ENCODE results near the gene WIF1. TPM values are rescaled to one million over a fixed set of nuclear protein-coding genes. Genes with fewer than 3 reads are reported as not detected.

WIF1 gene
- polyA plus RNA-seq, 3 donors = not detected

DNA sequence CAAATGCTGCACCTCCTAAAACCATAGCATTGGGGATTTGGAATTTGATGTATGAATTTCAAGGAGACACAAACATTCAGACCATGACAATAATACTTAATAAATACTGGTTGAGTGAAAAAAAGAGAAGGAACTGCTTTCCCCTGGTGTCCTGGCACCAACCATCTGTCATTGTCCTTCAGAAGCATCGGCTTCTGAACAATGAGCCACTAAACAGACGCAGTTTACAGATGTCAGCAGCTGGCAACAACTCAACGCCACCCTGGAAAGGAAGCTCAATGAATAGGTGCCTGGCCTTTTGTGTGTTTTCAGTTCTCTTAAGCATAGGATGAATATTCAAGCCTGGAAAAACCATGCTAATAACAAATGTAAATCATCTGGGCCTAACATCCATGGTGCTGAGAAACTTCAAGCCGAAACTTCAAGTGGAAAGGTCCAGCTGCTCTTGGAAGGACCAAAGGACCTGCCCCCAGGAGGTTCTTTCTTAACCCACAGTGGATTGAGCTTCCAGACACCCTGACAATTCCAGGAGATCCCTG is 101.3 kb downstream of the WIF1 start:
- no peak for DNase-seq
- Histone ChIP-seq H3K36me3 (replicated peaks in 1 of 2; ENCODE audit: control insufficient read depth in 1 of 2, insufficient read depth in 2 of 2, low read length in 2 of 2) (no peaks in the 10 kb centered on the region), H3K9ac (ENCODE audit: insufficient read depth, low read length, poor library complexity, severe bottlenecking) (no peak overlapping the region), H3K4me3 (replicated peaks in 1 of 3; ENCODE audit: low read depth in 2 of 3, low read length in 3 of 3) (no peak overlapping the region), H3K27ac (ENCODE audit: low read depth in 1 of 2, low read length in 2 of 2) (no peak overlapping the region), H3K4me1 (ENCODE audit: control insufficient read depth in 1 of 2, insufficient read depth in 2 of 2, low read length in 2 of 2) (no peaks in the 10 kb centered on the region), H3K4me2 (replicated peaks; ENCODE audit: extremely low read depth, low read length, poor library complexity, severe bottlenecking) (no peak overlapping the region), H3K27me3 (ENCODE audit: control insufficient read depth in 2 of 2, insufficient read depth in 2 of 2, low read length in 2 of 2) (no peaks in the 10 kb centered on the region), H2AFZ (ENCODE audit: insufficient read depth, low read depth, low read length, poor library complexity, severe bottlenecking) (no peak overlapping the region), H3K79me2 (ENCODE audit: insufficient read depth, low read length) (no peaks in the 10 kb centered on the region), H4K20me1 (ENCODE audit: insufficient read depth, low read length) (no peaks in the 10 kb centered on the region), H3K9me3 (replicated peaks in 1 of 2; ENCODE audit: control insufficient read depth in 1 of 2, insufficient read depth in 1 of 2, low read length in 2 of 2) (no peaks in the 10 kb centered on the region)
- WGBS (ENCODE audit: insufficient coverage) = 77% methylated on average over 4 of the region's 4 CpGs
- intact Hi-C loops (cut with micrococcal nuclease) = no loop called here
- Mint-ChIP-seq H3K27ac (no peak overlapping the region), H3K9me3 (peaks cover 0 to 4% (median 2%) of the 10 kb centered on the region in 7 donors), H3K36me3 (no peaks in the 10 kb centered on the region), H3K4me1 (no peaks in the 10 kb centered on the region), H3K4me3 (no peak overlapping the region), H3K27me3 (ENCODE audit: low read depth in 3 of 3) (peaks cover 0 to 14% (median 4%) of the 10 kb centered on the region in 3 donors)
- TF ChIP-seq, protein P1, sequence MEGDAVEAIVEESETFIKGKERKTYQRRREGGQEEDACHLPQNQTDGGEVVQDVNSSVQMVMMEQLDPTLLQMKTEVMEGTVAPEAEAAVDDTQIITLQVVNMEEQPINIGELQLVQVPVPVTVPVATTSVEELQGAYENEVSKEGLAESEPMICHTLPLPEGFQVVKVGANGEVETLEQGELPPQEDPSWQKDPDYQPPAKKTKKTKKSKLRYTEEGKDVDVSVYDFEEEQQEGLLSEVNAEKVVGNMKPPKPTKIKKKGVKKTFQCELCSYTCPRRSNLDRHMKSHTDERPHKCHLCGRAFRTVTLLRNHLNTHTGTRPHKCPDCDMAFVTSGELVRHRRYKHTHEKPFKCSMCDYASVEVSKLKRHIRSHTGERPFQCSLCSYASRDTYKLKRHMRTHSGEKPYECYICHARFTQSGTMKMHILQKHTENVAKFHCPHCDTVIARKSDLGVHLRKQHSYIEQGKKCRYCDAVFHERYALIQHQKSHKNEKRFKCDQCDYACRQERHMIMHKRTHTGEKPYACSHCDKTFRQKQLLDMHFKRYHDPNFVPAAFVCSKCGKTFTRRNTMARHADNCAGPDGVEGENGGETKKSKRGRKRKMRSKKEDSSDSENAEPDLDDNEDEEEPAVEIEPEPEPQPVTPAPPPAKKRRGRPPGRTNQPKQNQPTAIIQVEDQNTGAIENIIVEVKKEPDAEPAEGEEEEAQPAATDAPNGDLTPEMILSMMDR (IDR thresholded peaks at IDR 0.05) = no peak

DNA sequence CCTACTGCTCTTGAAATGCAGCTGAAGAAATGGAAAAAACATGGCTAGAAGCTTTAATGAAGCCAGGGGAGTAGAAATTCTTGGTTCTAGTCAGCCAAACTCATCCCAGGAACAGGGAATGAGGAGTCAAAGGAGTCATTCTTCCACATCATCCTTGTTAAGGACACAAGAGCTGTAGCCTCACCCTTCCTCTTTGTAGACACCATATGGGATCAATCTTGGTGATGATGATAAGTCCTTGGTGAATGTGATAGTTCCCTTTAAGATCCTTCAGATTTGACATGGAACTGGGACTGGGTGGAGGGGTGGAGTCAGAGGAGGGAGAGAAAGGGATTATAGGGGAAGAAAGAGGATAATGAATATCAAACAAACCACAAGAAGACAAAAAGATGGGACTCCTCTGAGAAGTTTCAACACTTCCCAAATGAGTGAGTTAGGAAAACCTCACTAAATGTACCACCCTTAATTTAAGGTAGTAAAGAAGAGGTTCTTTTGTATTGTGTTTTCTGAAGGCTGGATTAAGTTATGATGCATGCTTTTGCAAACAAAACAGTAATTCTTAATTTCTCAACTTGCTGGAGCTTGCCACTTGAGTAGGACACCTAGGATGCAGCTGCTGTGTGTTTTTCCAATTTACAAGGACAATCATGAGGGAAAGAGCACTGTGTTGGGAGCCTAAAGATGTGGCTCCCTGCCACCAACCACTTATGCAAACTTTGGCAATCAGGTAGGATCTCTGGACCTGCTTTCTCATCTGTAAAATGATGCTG is 104.0 kb downstream of the WIF1 start:
- intact Hi-C loops (cut with micrococcal nuclease) = no loop called here
- peaks cover 0 to 4% (median 2%) of the 10 kb centered on the region in 7 donors for H3K9me3 Mint-ChIP-seq

More for the DNA sequence above, 104.0 kb downstream of the WIF1 start:
- H4K20me1 ChIP-seq (ENCODE audit: insufficient read depth, low read length) = no peaks in the 10 kb centered on the region
- peaks cover 2 to 12% (median 4%) of the 10 kb centered on the region in 3 donors for H3K27me3 Mint-ChIP-seq (ENCODE audit: low read depth in 3 of 3)
- DNase-seq = no peak
- no peak overlapping the region for H2AFZ ChIP-seq (ENCODE audit: insufficient read depth, low read depth, low read length, poor library complexity, severe bottlenecking)
- no peak overlapping the region for H3K9ac ChIP-seq (ENCODE audit: insufficient read depth, low read length, poor library complexity, severe bottlenecking)
- peaks cover 0 to 2% of the 10 kb centered on the region in 2 donors for H3K27me3 ChIP-seq (ENCODE audit: control insufficient read depth in 2 of 2, insufficient read depth in 2 of 2, low read length in 2 of 2)
- H3K9me3 ChIP-seq (replicated peaks in 1 of 2; ENCODE audit: control insufficient read depth in 1 of 2, insufficient read depth in 1 of 2, low read length in 2 of 2) = no peaks in the 10 kb centered on the region
- H3K4me2 ChIP-seq (replicated peaks; ENCODE audit: extremely low read depth, low read length, poor library complexity, severe bottlenecking) = no peak overlapping the region
- no peak overlapping the region for H3K4me3 ChIP-seq (replicated peaks in 1 of 3; ENCODE audit: low read depth in 2 of 3, low read length in 3 of 3)
- no peak overlapping the region for H3K27ac Mint-ChIP-seq
- H3K4me1 ChIP-seq (ENCODE audit: control insufficient read depth in 1 of 2, insufficient read depth in 2 of 2, low read length in 2 of 2) = no peaks in the 10 kb centered on the region
- no peaks in the 10 kb centered on the region for H3K36me3 ChIP-seq (replicated peaks in 1 of 2; ENCODE audit: control insufficient read depth in 1 of 2, insufficient read depth in 2 of 2, low read length in 2 of 2)
- H3K4me1 Mint-ChIP-seq = no peaks in the 10 kb centered on the region
- no peaks in the 10 kb centered on the region for H3K36me3 Mint-ChIP-seq
- H3K27ac ChIP-seq (ENCODE audit: low read depth in 1 of 2, low read length in 2 of 2) = no peak overlapping the region
- H3K4me3 Mint-ChIP-seq = no peak overlapping the region
- no peaks in the 10 kb centered on the region for H3K79me2 ChIP-seq (ENCODE audit: insufficient read depth, low read length)
- TF ChIP-seq, protein P1 (IDR thresholded peaks at IDR 0.05) = no peak
